IMR-90 (cell line): Measurements from ENCODE around the gene RADX. TPM values are rescaled to one million over a fixed set of nuclear protein-coding genes. Genes with fewer than 3 reads are reported as not detected.

Experiments used
- ATAC-seq: fragments of 200-7000 bp; cut with Tn5 transposase; 2 replicates; pipeline ENCODE4 v1.9.1; 2020; ENCODE audit warnings: low read depth, mild to moderate bottlenecking, moderate library complexity
- BruUV-seq: library from RNA; stranded (reverse); fragments of 400-500 nt; replicated peaks from 2 replicates; lab custom pipeline; 2021; lab: Mats Ljungman, UMichigan
- CTCF ChIA-PET: fragments of 300-600 bp; formaldehyde crosslinking; extraction: SDS; loops from one replicate; lab custom pipeline; 2021; ENCODE audit warnings: antibody characterized with exemption; lab: Yijun Ruan, JAX
- POLR2A ChIA-PET: fragments of 300-600 bp; sonication (Branson Sonifier 250); formaldehyde crosslinking; loops from one replicate; lab custom pipeline; 2022; ENCODE audit warnings: antibody characterized with exemption; ENCODE audit not compliant: unreplicated experiment; lab: Charles Lee
- DNase-seq: peaks from one replicate; pipeline ENCODE4 v3.0.0; 2013
- H2AFZ ChIP-seq: replicated peaks from 2 replicates; pipeline ENCODE3; 2013; ENCODE audit warnings: low read length, mild to moderate bottlenecking; ENCODE audit not compliant: poor library complexity
- H2AK5ac ChIP-seq: 2 replicates; pipeline ENCODE4 v1.6.1; 2013; ENCODE audit warnings: low read depth, low read length, inconsistent platforms
- H2AK9ac ChIP-seq: replicated peaks from 2 replicates; pipeline ENCODE3; 2013; ENCODE audit warnings: mild to moderate bottlenecking, low read depth, low read length, moderate library complexity; ENCODE audit not compliant: poor library complexity
- H2BK120ac ChIP-seq: 2 replicates; pipeline ENCODE4 v1.6.1; 2013; ENCODE audit warnings: low read depth, low read length, inconsistent platforms
- H2BK15ac ChIP-seq: 3 replicates; pipeline ENCODE4 v1.6.1; 2013; ENCODE audit warnings: low read depth, low read length, inconsistent platforms
- H2BK20ac ChIP-seq: 2 replicates; pipeline ENCODE4 v1.6.1; 2013; ENCODE audit warnings: low read depth, mild to moderate bottlenecking, inconsistent platforms, low read length, moderate library complexity
- H2BK5ac ChIP-seq: 2 replicates; pipeline ENCODE4 v1.6.1; 2013; ENCODE audit warnings: mild to moderate bottlenecking, low read depth, low read length, inconsistent platforms; ENCODE audit not compliant: poor library complexity, severe bottlenecking
- H3K14ac ChIP-seq: replicated peaks from 2 replicates; pipeline ENCODE4 v1.6.1; 2013; ENCODE audit warnings: low read depth, low read length, inconsistent platforms
- H3K18ac ChIP-seq: 2 replicates; pipeline ENCODE4 v1.6.1; 2013; ENCODE audit warnings: low read depth, low read length, control low read depth
- H3K23ac ChIP-seq: 2 replicates; pipeline ENCODE4 v1.6.1; 2013; ENCODE audit warnings: low read depth, low read length, inconsistent platforms
- H3K27ac ChIP-seq: 2 replicates; pipeline ENCODE4 v1.5.1; 2013; ENCODE audit warnings: mild to moderate bottlenecking, control low read depth, low read length; ENCODE audit not compliant: insufficient read depth
- H3K27me3 ChIP-seq: 2 replicates; pipeline ENCODE4 v1.6.1; 2013; ENCODE audit warnings: low read length; ENCODE audit not compliant: control insufficient read depth, insufficient read depth
- H3K36me3 ChIP-seq: 2 replicates; pipeline ENCODE4 v1.6.1; 2013; ENCODE audit warnings: low read length, mixed read lengths; ENCODE audit not compliant: control insufficient read depth, insufficient read depth
- H3K4ac ChIP-seq: 2 replicates; pipeline ENCODE4 v1.6.1; 2013; ENCODE audit warnings: low read depth, low read length, inconsistent platforms
- H3K4me1 ChIP-seq: 2 replicates; pipeline ENCODE4 v1.6.1; 2013; ENCODE audit warnings: low read length, mixed read lengths; ENCODE audit not compliant: control insufficient read depth, insufficient read depth
- H3K4me2 ChIP-seq: 2 replicates; pipeline ENCODE4 v1.6.1; 2013; ENCODE audit warnings: low read depth, mild to moderate bottlenecking, control low read depth, low read length, moderate library complexity
- H3K4me3 ChIP-seq: 2 replicates; pipeline ENCODE4 v1.5.1; 2013; ENCODE audit warnings: low read depth, mild to moderate bottlenecking, control low read depth, low read length, moderate library complexity; ENCODE audit not compliant: insufficient read depth
- H3K56ac ChIP-seq: 2 replicates; pipeline ENCODE4 v1.6.1; 2013; ENCODE audit warnings: low read length, inconsistent platforms; ENCODE audit not compliant: insufficient read depth; ENCODE audit errors: extremely low read depth
- H3K79me1 ChIP-seq, 2 experiments: 2 replicates each; pipeline ENCODE4 v1.6.1; 2013; ENCODE audit warnings: low read length in 2 of 2, inconsistent platforms in 1 of 2, low read depth in 1 of 2
- H3K9ac ChIP-seq: 2 replicates; pipeline ENCODE4 v1.6.1; 2013; ENCODE audit warnings: low read depth, low read length, control low read depth
- H3K9me1 ChIP-seq: 2 replicates; pipeline ENCODE4 v1.6.1; 2013; ENCODE audit warnings: low read length, inconsistent platforms; ENCODE audit not compliant: insufficient read depth
- H3K9me3 ChIP-seq: 2 replicates; pipeline ENCODE4 v1.6.1; 2013; ENCODE audit warnings: low read length; ENCODE audit not compliant: control insufficient read depth, insufficient read depth
- H4K20me1 ChIP-seq: 2 replicates; pipeline ENCODE4 v1.6.1; 2013; ENCODE audit warnings: low read length, inconsistent platforms; ENCODE audit not compliant: insufficient read depth
- H4K5ac ChIP-seq: 2 replicates; pipeline ENCODE4 v1.6.1; 2013; ENCODE audit warnings: mild to moderate bottlenecking, low read depth, low read length, control low read depth
- H4K8ac ChIP-seq, 2 experiments: 2 replicates each; pipeline ENCODE4 v1.6.1; 2013; ENCODE audit warnings: low read depth in 2 of 2, low read length in 2 of 2, control low read depth in 1 of 2, inconsistent platforms in 1 of 2
- H4K91ac ChIP-seq: 2 replicates; pipeline ENCODE4 v1.6.1; 2013; ENCODE audit warnings: low read depth, low read length, inconsistent platforms; ENCODE audit not compliant: insufficient read depth
- BHLHE40 ChIP-seq: fragments of 150-350 bp; IDR thresholded peaks from 2 replicates; pipeline ENCODE4 v1.6.1; 2016; ENCODE audit warnings: mild to moderate bottlenecking, low read depth, low read length
- CEBPB ChIP-seq: IDR thresholded peaks from 2 replicates; pipeline ENCODE4 v1.6.1; 2012; ENCODE audit warnings: low read depth, low read length, improper control_type of control experiment
- CHD1 ChIP-seq: IDR thresholded peaks from 2 replicates; pipeline ENCODE4 v1.6.1; 2012; ENCODE audit warnings: low read depth, low read length, improper control_type of control experiment
- ELK1 ChIP-seq: fragments of 150-350 bp; IDR thresholded peaks from 2 replicates; pipeline ENCODE4 v1.6.1; 2016; ENCODE audit warnings: low read depth, mild to moderate bottlenecking, low read length, moderate library complexity, borderline replicate concordance
- MAFK ChIP-seq: IDR thresholded peaks from 2 replicates; pipeline ENCODE4 v1.6.1; 2012; ENCODE audit warnings: low read depth, low read length, improper control_type of control experiment
- MAZ ChIP-seq: IDR thresholded peaks from 2 replicates; pipeline ENCODE4 v1.6.1; 2012; ENCODE audit warnings: low read depth, mild to moderate bottlenecking, low read length, improper control_type of control experiment, moderate library complexity, borderline replicate concordance
- RFX5 ChIP-seq: IDR thresholded peaks from 2 replicates; pipeline ENCODE4 v1.8.0; 2012; ENCODE audit warnings: low read depth, mild to moderate bottlenecking, low read length, moderate library complexity
- USF2 ChIP-seq: fragments of 150-350 bp; IDR thresholded peaks from 2 replicates; pipeline ENCODE4 v1.6.1; 2017; ENCODE audit warnings: mild to moderate bottlenecking, antibody characterized with exemption, low read length, low read depth
- WGBS, 2 experiments: methylation state at CpG; one replicate each; pipeline versions ENCODE4 v1.1.5 to v1.1.7; 2013; ENCODE audit warnings: missing lambda C conversion rate in 2 of 2; ENCODE audit not compliant: insufficient read length in 1 of 2; ENCODE audit errors: extremely low coverage in 2 of 2; 5-methylcytosine and 5-hydroxymethylcytosine counted together
- dilution Hi-C: fragments of 300-500 bp; cut with HindIII; formaldehyde crosslinking; loops from one replicate; pipeline ENCODE4 v1.14.3; 2018; ENCODE audit warnings: low sequenced_read_pairs; ENCODE audit not compliant: unreplicated experiment
- in situ Hi-C: fragments of 300-500 bp; cut with MboI; formaldehyde crosslinking; loops from 3 replicates; pipeline ENCODE4 v1.14.3; 2019; ENCODE audit warnings: low sequenced_read_pairs, inconsistent platforms, mixed read lengths
- intact Hi-C: fragments of 100-400 bp; cut with micrococcal nuclease; formaldehyde crosslinking; loops from 2 replicates; pipeline ENCODE4 v1.10.0; 2022
- polyA plus RNA-seq, 3 experiments: library from polyadenylated mRNA; depleted of rRNA; stranded (reverse); fragments of >200 nt; gene quantifications; 2 replicates each; pipeline ENCODE4 v1.2.3, GENCODE V29; 2012; ENCODE audit warnings: low replicate concordance in 1 of 3
- total RNA-seq: library from RNA; depleted of rRNA; stranded (reverse); fragments of >200 nt; gene quantifications from 2 replicates; pipeline ENCODE4 v1.2.3, GENCODE V29; 2012

Gene RADX
- total and polyA plus RNA-seq, 2 of the 4 experiments (the other 2 are of a cell fraction), result 1.6 to 1.8 TPM

- no TSS peak for BruUV-seq
- H4K91ac ChIP-seq, result no peak overlapping the region
- WGBS, 2 experiments, result 19% methylated on average over 5 of the region's 8 CpGs; no CpG with 5 or more reads in 1 of the 2 experiments
Measured at GRCh38 chrX:106725931-106726330, 114.2 kb downstream of the RADX start.

More at GRCh38 chrX:106725931-106726330, 114.2 kb downstream of the RADX start:
- ChIA-PET POLR2A (no interaction called here), CTCF (no interaction called here)
- no peak for DNase-seq
- no peaks in the 10 kb centered on the region for H3K36me3 ChIP-seq
- no peak overlapping the region; the same call in 1 of the 2 replicates for H3K9ac ChIP-seq
- H3K9me1 ChIP-seq, result no peaks in the 10 kb centered on the region
- H3K4ac ChIP-seq, result no peak overlapping the region
- H3K14ac ChIP-seq, result no peak overlapping the region
- no peak overlapping the region for H2BK5ac ChIP-seq
- H4K8ac ChIP-seq, result no peak overlapping the region
- no peak overlapping the region; the same call in 1 of the 2 replicates for H4K5ac ChIP-seq
- ATAC-seq, result no peak
- no peak overlapping the region; the same call in 1 of the 2 replicates for H3K18ac ChIP-seq
- no peaks in the 10 kb centered on the region for H3K9me3 ChIP-seq
- H2AK9ac ChIP-seq, result no peak overlapping the region
- no peaks in the 10 kb centered on the region for H3K79me1 ChIP-seq
- H3K27ac ChIP-seq, result no peak overlapping the region
- H3K23ac ChIP-seq, result no peak overlapping the region
- no peak overlapping the region for H3K56ac ChIP-seq
- no peak overlapping the region for H2BK20ac ChIP-seq
- H2BK120ac ChIP-seq, result no peak overlapping the region
- H2AFZ ChIP-seq, result peak overlapping the region; percentile 78
- no peak overlapping the region for H2BK15ac ChIP-seq
- H3K4me1 ChIP-seq, result no peaks in the 10 kb centered on the region
- H3K4me2 ChIP-seq, result peak overlapping the region; percentile 95
- H3K27me3 ChIP-seq, result peaks cover 8% of the 10 kb centered on the region
- dilution Hi-C loops, result no loop called here
- H3K4me3 ChIP-seq, result peak overlapping the region; percentile 76
- H4K20me1 ChIP-seq, result no peaks in the 10 kb centered on the region
- in situ Hi-C loops, result no loop called here
- intact Hi-C loops, result no loop called here
- TF ChIP-seq BHLHE40, result no peak
- no peak for TF ChIP-seq CHD1
- TF ChIP-seq CEBPB, result no peak
- TF ChIP-seq RFX5, result no peak
- TF ChIP-seq ELK1, result no peak
- TF ChIP-seq MAZ, result no peak
- no peak for TF ChIP-seq MAFK
- TF ChIP-seq USF2, result no peak
- no peak overlapping the region for H2AK5ac ChIP-seq
